Measurements from ENCODE around the gene RANBP3. TPM values are rescaled to one million over a fixed set of nuclear protein-coding genes. Genes with fewer than 3 reads are reported as not detected.

RANBP3 gene
- total RNA-seq, 2 donors from 2014 or later: 77.4 to 81.4 TPM

DNA sequence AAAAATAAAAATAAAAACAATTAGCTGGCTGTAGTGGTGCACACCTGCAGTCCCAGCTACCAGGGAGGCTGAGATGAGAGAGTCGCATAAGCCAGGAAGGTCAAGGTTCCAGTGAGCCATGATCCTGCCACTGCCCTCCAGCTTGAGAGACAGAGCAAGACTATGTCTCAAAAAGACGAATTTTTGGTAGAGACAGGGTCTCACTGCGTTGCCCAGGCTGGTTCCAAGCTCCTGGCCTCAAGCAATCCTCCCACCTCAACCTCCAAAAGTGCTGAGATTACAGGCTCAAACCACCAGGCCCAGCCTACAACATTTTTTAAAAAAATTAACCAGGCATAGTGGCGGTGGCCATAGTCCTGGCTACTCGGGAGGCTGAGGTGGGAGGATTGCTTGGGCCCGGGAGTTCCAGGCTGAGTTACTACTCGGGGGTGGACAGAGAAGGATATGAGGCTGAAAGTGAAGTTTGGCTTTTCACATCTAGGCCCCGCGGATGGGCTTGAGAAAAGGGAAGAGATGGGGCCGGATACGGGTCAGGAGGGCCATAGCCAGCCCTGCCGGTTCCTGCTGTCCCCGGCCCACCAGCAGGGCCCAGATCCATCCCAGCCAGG, 84.5 kb downstream of the RANBP3 start:
- no peaks in the 10 kb centered on the region for H3K36me3 ChIP-seq (ENCODE audit: control insufficient read depth, insufficient read depth, low read length)
- H3K4me3 Mint-ChIP-seq: no peak overlapping the region
- H3K27me3 Mint-ChIP-seq (ENCODE audit: insufficient read depth): peaks cover 2% of the 10 kb centered on the region
- TF ChIP-seq, protein P1, sequence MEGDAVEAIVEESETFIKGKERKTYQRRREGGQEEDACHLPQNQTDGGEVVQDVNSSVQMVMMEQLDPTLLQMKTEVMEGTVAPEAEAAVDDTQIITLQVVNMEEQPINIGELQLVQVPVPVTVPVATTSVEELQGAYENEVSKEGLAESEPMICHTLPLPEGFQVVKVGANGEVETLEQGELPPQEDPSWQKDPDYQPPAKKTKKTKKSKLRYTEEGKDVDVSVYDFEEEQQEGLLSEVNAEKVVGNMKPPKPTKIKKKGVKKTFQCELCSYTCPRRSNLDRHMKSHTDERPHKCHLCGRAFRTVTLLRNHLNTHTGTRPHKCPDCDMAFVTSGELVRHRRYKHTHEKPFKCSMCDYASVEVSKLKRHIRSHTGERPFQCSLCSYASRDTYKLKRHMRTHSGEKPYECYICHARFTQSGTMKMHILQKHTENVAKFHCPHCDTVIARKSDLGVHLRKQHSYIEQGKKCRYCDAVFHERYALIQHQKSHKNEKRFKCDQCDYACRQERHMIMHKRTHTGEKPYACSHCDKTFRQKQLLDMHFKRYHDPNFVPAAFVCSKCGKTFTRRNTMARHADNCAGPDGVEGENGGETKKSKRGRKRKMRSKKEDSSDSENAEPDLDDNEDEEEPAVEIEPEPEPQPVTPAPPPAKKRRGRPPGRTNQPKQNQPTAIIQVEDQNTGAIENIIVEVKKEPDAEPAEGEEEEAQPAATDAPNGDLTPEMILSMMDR (conservative IDR thresholded peaks at IDR 0.05): no peak
- no peak overlapping the region for H3K4me3 ChIP-seq (ENCODE audit: low read length)
- 88 to 91% methylated on average over 10 to 13 of the region's 13 CpGs for WGBS, 2 experiments (ENCODE audit: insufficient coverage in 1 of 2, insufficient read length in 1 of 2)
- H3K27me3 ChIP-seq (ENCODE audit: control insufficient read depth, insufficient read depth, low read length, poor library complexity, severe bottlenecking): no peaks in the 10 kb centered on the region
- no peak overlapping the region for H3K9ac ChIP-seq (ENCODE audit: extremely low read depth, low read length, poor library complexity, severe bottlenecking)
- peaks cover 3% of the 10 kb centered on the region for H3K4me1 Mint-ChIP-seq
- H3K27ac Mint-ChIP-seq: no peak overlapping the region
- DNase-seq: no peak
- no peaks in the 10 kb centered on the region for H3K4me1 ChIP-seq (ENCODE audit: control insufficient read depth, insufficient read depth, low read length)
- H3K9me3 ChIP-seq (ENCODE audit: control insufficient read depth, low read length): no peaks in the 10 kb centered on the region
- H3K27ac ChIP-seq (ENCODE audit: low read depth, low read length): no peak overlapping the region
- peaks cover 3% of the 10 kb centered on the region for H3K36me3 Mint-ChIP-seq (ENCODE audit: low read depth)
- no peaks in the 10 kb centered on the region for H3K9me3 Mint-ChIP-seq

DNA sequence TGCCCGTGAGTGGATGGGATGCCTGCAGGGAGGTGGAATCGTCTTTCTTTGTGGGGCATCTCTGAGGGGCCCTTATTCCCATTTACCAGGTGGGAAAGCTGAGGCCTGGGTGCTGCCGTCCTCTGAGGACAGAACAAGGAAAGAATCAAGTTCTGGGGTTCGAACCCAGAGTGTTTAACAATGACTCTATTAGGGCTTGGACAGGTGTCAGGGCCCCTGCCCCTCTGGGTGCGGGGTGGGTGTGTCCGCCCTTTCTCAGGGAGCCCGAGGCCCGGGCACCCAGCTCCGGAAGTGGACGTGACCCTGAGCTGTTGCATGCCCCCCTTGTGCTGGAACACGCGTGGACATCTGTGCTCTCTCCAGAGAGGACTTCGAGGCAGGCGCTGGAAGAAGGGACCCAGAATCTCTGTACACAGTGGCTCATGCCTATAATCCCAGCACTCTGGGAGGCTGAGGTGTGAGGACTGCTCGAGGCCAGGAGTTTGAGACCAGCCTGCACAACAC, 85.1 kb downstream of the RANBP3 start:
- Histone ChIP-seq H3K36me3 (ENCODE audit: control insufficient read depth, insufficient read depth, low read length) (no peaks in the 10 kb centered on the region), H3K4me3 (ENCODE audit: low read length) (no peak overlapping the region), H3K9me3 (ENCODE audit: control insufficient read depth, low read length) (no peaks in the 10 kb centered on the region), H3K27ac (ENCODE audit: low read depth, low read length) (no peak overlapping the region), H3K27me3 (ENCODE audit: control insufficient read depth, insufficient read depth, low read length, poor library complexity, severe bottlenecking) (no peaks in the 10 kb centered on the region), H3K9ac (ENCODE audit: extremely low read depth, low read length, poor library complexity, severe bottlenecking) (no peak overlapping the region), H3K4me1 (ENCODE audit: control insufficient read depth, insufficient read depth, low read length) (no peaks in the 10 kb centered on the region)
- 79 to 81% methylated on average over 13 to 15 of the region's 15 CpGs for WGBS, 2 experiments (ENCODE audit: insufficient coverage in 1 of 2, insufficient read length in 1 of 2)
- TF ChIP-seq, protein P1 (conservative IDR thresholded peaks at IDR 0.05): peak; percentile 19
- H3K36me3 Mint-ChIP-seq (ENCODE audit: low read depth): peaks cover 3% of the 10 kb centered on the region
- no peak overlapping the region for H3K27ac Mint-ChIP-seq
- no peak overlapping the region for H3K4me3 Mint-ChIP-seq
- no peak for DNase-seq
- H3K9me3 Mint-ChIP-seq: no peaks in the 10 kb centered on the region
- H3K27me3 Mint-ChIP-seq (ENCODE audit: insufficient read depth): peaks cover 2% of the 10 kb centered on the region
- peaks cover 3% of the 10 kb centered on the region for H3K4me1 Mint-ChIP-seq

DNA sequence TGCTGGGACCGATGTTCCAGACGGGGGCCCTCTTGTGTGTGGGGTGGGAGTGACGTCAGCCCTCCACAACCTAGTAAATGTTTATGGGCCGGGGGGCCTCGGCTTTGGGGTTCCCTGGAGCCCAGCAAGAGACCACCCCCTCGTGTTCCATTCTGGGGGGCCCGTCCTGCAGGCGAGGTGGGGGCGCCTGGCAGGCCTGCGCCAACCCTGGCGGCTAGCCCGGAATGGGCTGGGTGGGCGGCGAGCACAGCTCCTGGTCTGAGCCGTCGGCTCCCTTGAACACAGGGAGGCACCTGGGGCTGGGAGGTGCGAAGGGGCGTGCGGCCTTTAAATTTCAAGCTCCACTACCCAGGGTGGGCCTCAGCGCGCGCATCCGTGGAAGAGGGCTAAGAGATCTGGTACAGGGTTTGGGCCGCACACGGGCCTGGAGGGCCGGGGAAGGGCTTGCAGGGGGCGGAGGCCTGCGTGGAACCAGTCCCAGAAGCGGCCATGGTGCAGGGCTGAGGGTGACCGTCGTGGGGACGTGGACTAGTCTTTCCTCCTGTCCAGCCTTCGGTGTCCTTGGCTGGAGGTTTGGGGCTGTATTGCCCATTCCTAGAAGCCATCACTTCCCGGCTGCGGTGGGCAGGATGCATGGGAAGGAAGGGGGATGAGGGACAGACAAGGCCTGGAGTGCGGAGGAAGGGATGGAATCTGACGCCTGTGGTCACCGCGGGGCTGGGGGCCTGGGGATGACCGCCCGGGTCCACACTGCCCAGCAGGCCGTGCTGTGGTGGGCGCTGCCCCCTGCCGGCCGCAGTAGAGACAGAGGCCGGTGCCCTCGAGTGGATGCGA, 85.8 kb downstream of the RANBP3 start:
- H3K27me3 ChIP-seq (ENCODE audit: control insufficient read depth, insufficient read depth, low read length, poor library complexity, severe bottlenecking): no peaks in the 10 kb centered on the region
- TF ChIP-seq, protein P1 (conservative IDR thresholded peaks at IDR 0.05): peak; percentile 92
- H3K9me3 ChIP-seq (ENCODE audit: control insufficient read depth, low read length): no peaks in the 10 kb centered on the region
- Mint-ChIP-seq H3K4me3 (no peak overlapping the region), H3K4me1 (peaks cover 3% of the 10 kb centered on the region), H3K36me3 (ENCODE audit: low read depth) (peaks cover 3% of the 10 kb centered on the region), H3K27me3 (ENCODE audit: insufficient read depth) (peaks cover 2% of the 10 kb centered on the region), H3K27ac (no peak overlapping the region), H3K9me3 (no peaks in the 10 kb centered on the region)
- WGBS, 2 experiments (ENCODE audit: insufficient coverage in 1 of 2, insufficient read length in 1 of 2): 37 to 57% methylated on average over 15 to 48 of the region's 48 CpGs
- no peak overlapping the region for H3K27ac ChIP-seq (ENCODE audit: low read depth, low read length)
- no peak overlapping the region for H3K4me3 ChIP-seq (ENCODE audit: low read length)
- H3K4me1 ChIP-seq (ENCODE audit: control insufficient read depth, insufficient read depth, low read length): no peaks in the 10 kb centered on the region
- H3K36me3 ChIP-seq (ENCODE audit: control insufficient read depth, insufficient read depth, low read length): no peaks in the 10 kb centered on the region
- DNase-seq: peak; percentile 81
- no peak overlapping the region for H3K9ac ChIP-seq (ENCODE audit: extremely low read depth, low read length, poor library complexity, severe bottlenecking)

Measured in endodermal cell (in vitro differentiated cells).